Mammary epithelial cell (primary cell): ENCODE results near the gene C11orf86.

Source experiments
- CTCF ChIP-seq, 2 donors: IDR thresholded peaks in 1 of 2; conservative IDR thresholded peaks in 1 of 2; 2 replicates each; pipeline ENCODE4 v1.5.1; 2011 to 2012; ENCODE audit warnings: inconsistent platforms in 2 of 2, low read length in 2 of 2, mild to moderate bottlenecking in 2 of 2, control low read depth in 1 of 2, low read depth in 1 of 2; ENCODE audit not compliant: insufficient read depth in 1 of 2; ENCODE audit errors: extremely low read depth in 1 of 2
- EZH2 ChIP-seq: IDR thresholded peaks from 2 replicates; pipeline ENCODE4 v1.6.1; 2012; ENCODE audit warnings: low read length, inconsistent platforms, borderline replicate concordance

- no peak for TF ChIP-seq CTCF (conservative IDR thresholded peaks at IDR 0.05 in 1 of 2, IDR thresholded peaks at IDR 0.05 in 1 of 2; ENCODE audit: extremely low read depth in 1 of 2, insufficient read depth in 1 of 2, low read depth in 1 of 2, low read length in 2 of 2)
- no peak for TF ChIP-seq EZH2
These were observed 35.3 kb downstream of the C11orf86 start for GRCh38 chr11:67010296-67010905.
